ENCODE results near the gene CSF3R. TPM values are rescaled to one million over a fixed set of nuclear protein-coding genes. Genes with fewer than 3 reads are reported as not detected.

Gene CSF3R
- total RNA-seq, 1 experiment from 2014 or later: not detected

DNA sequence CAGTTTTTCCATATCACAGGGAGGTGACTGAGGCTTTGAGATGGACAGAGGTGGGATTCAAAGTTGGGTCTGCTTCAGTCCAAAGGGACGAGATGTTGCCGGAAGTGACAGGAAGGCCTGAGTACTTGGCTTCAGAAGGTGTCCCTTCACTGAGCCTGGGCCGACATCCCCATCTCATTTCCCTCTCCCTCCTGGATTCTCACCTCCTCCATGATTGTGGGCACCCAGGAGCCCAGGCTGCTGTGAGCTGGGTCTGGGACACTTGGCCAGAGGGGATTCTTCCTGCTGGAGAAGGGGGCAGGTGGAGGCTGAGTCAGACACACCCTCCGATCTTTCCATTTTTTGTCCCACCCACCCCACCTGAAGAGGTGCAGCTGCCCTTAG is 15.7 kb downstream of the CSF3R start:
- Histone ChIP-seq H3K79me2 (ENCODE audit: insufficient read depth, low read length) (no peaks in the 10 kb centered on the region; the same call in 1 of the 2 replicates), H4K20me1 (ENCODE audit: control insufficient read depth, insufficient read depth, insufficient read length) (no peaks in the 10 kb centered on the region), H3K9me3 (ENCODE audit: control insufficient read depth, low read depth, low read length) (no peaks in the 10 kb centered on the region), H3K9ac (ENCODE audit: extremely low read depth, insufficient read length, low read length) (no peak overlapping the region), H2AK5ac (ENCODE audit: insufficient read length, low read length) (no peak overlapping the region), H2BK12ac (ENCODE audit: insufficient read length, low read depth, low read length) (no peak overlapping the region), H4K91ac (ENCODE audit: insufficient read length, low read depth, low read length) (no peak overlapping the region), H2AFZ (ENCODE audit: low read length) (no peak overlapping the region), H2BK5ac (ENCODE audit: insufficient read length, low read length) (no peak overlapping the region), H3K23me2 (ENCODE audit: insufficient read length, low read depth, low read length, poor library complexity, severe bottlenecking) (peaks cover 9% of the 10 kb centered on the region), H3K27ac (ENCODE audit: insufficient read length, low read depth, low read length) (no peak overlapping the region), H3K18ac (ENCODE audit: insufficient read length, low read depth, low read length) (no peak overlapping the region), H3T11ph (ENCODE audit: low read length) (no peak overlapping the region), H3K79me1 (ENCODE audit: insufficient read depth, low read depth, low read length, poor library complexity, severe bottlenecking) (no peaks in the 10 kb centered on the region), H3K4me1 (ENCODE audit: insufficient read depth, low read length) (no peaks in the 10 kb centered on the region), H4K8ac (replicated peaks; ENCODE audit: insufficient read length, low read depth, low read length) (no peak overlapping the region), H2BK15ac (ENCODE audit: low read depth, low read length) (no peak overlapping the region), H3K27me3 (ENCODE audit: insufficient read depth, low read length) (peaks cover 29% of the 10 kb centered on the region; the same call in 1 of the 2 replicates), H2BK20ac (ENCODE audit: low read depth, low read length, poor library complexity, severe bottlenecking) (no peak overlapping the region), H3K56ac (ENCODE audit: insufficient read length, low read depth, low read length) (no peak overlapping the region), H3K14ac (ENCODE audit: insufficient read depth, low read length) (no peak overlapping the region), H3K4me2 (ENCODE audit: insufficient read depth, insufficient read length, low read length) (no peak overlapping the region), H2BK120ac (ENCODE audit: low read depth, low read length, poor library complexity, severe bottlenecking) (no peak overlapping the region), H4K5ac (ENCODE audit: insufficient read length, low read depth, low read length) (no peak overlapping the region), H3K23ac (ENCODE audit: insufficient read length, low read depth, low read length) (no peak overlapping the region), H3K4ac (ENCODE audit: low read depth, low read length) (no peak overlapping the region)
- WGBS (ENCODE audit: extremely low coverage, insufficient read length, low lambda C conversion rate): no CpG with 5 or more reads among the region's 4 CpGs
- Mint-ChIP-seq H3K27me3 (ENCODE audit: low read depth) (peaks cover 59% of the 10 kb centered on the region), H3K4me3 (no peak overlapping the region), H3K36me3 (ENCODE audit: insufficient read depth in 1 of 3, low read depth in 3 of 3) (peaks cover 5 to 8% (median 5%) of the 10 kb centered on the region in 3 experiments), H3K27ac (no peak overlapping the region), H3K9me3 (no peaks in the 10 kb centered on the region), H3K4me1 (peaks cover 17 to 28% of the 10 kb centered on the region in 2 experiments)
- TF ChIP-seq, protein P1, sequence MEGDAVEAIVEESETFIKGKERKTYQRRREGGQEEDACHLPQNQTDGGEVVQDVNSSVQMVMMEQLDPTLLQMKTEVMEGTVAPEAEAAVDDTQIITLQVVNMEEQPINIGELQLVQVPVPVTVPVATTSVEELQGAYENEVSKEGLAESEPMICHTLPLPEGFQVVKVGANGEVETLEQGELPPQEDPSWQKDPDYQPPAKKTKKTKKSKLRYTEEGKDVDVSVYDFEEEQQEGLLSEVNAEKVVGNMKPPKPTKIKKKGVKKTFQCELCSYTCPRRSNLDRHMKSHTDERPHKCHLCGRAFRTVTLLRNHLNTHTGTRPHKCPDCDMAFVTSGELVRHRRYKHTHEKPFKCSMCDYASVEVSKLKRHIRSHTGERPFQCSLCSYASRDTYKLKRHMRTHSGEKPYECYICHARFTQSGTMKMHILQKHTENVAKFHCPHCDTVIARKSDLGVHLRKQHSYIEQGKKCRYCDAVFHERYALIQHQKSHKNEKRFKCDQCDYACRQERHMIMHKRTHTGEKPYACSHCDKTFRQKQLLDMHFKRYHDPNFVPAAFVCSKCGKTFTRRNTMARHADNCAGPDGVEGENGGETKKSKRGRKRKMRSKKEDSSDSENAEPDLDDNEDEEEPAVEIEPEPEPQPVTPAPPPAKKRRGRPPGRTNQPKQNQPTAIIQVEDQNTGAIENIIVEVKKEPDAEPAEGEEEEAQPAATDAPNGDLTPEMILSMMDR (conservative IDR thresholded peaks at IDR 0.05): no peak
- no peak for DNase-seq

Data from H9 (cell line).